Activated gamma-delta T cell treated with Interleukin-2 at 50 U/mL for 16 hours (primary cell): ENCODE measurements around the gene HNRNPA0.

Experiments used
- DNase-seq: peaks from one replicate; pipeline ENCODE4 v3.0.0-alpha.2; 2020

Gene HNRNPA0

GRCh38 chr5:137716337-137716736 lies 37.8 kb downstream of the HNRNPA0 start:
- no peak for DNase-seq

- no peak for DNase-seq
Measured at GRCh38 chr5:137715456-137715855, 38.7 kb downstream of the HNRNPA0 start.

- no peak for DNase-seq
Measured at GRCh38 chr5:137714946-137715345, 39.2 kb downstream of the HNRNPA0 start.

- no peak for DNase-seq
Measured at GRCh38 chr5:137714494-137714893, 39.7 kb downstream of the HNRNPA0 start.

GRCh38 chr5:137712139-137712667 lies 42.0 kb downstream of the HNRNPA0 start:
- no peak for DNase-seq

GRCh38 chr5:137710086-137710485 lies 44.1 kb downstream of the HNRNPA0 start:
- DNase-seq, result no peak

- no peak for DNase-seq
Measured at GRCh38 chr5:137708796-137709559, 45.2 kb downstream of the HNRNPA0 start.

- DNase-seq, result no peak
Measured at GRCh38 chr5:137708062-137708461, 46.1 kb downstream of the HNRNPA0 start.

- no peak for DNase-seq
Measured at GRCh38 chr5:137706841-137707240, 47.3 kb downstream of the HNRNPA0 start.

- DNase-seq, result no peak
Measured at GRCh38 chr5:137705106-137705505, 49.1 kb downstream of the HNRNPA0 start.

- DNase-seq, result no peak
Measured at GRCh38 chr5:137703565-137703964, 50.6 kb downstream of the HNRNPA0 start.

- no peak for DNase-seq
Measured at GRCh38 chr5:137700282-137700680, 53.9 kb downstream of the HNRNPA0 start.

GRCh38 chr5:137699336-137700281 lies 54.6 kb downstream of the HNRNPA0 start:
- no peak for DNase-seq

GRCh38 chr5:137696481-137696880 lies 57.7 kb downstream of the HNRNPA0 start:
- DNase-seq, result peak; percentile 5

- peak; percentile 28 for DNase-seq
Measured at GRCh38 chr5:137695651-137696428, 58.3 kb downstream of the HNRNPA0 start.
